Stimulated activated CD8-positive, alpha-beta memory T cell treated with anti-CD3 and anti-CD28 coated beads, Interleukin-4, amount 100 ng/mL, for 1 hour (primary cell): ENCODE results near the gene GADD45B.

Experiments used
- DNase-seq, 2 donors: peaks; one replicate each; pipeline ENCODE4 v3.0.0-alpha.2; 2020; ENCODE audit warnings: low read depth in 2 of 2, low spot score in 1 of 2

GADD45B gene, protein sequence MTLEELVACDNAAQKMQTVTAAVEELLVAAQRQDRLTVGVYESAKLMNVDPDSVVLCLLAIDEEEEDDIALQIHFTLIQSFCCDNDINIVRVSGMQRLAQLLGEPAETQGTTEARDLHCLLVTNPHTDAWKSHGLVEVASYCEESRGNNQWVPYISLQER

GRCh38 chr19:2475702-2476450 lies at the start of gene GADD45B:
GADD45B (plus strand) TSS chr19:2476127; CDS start chr19:2476359, 232 bp downstream.
- peak; percentile 95 to 96 for DNase-seq

GRCh38 chr19:2426611-2427428 lies 49.1 kb upstream of the GADD45B start:
- no peak for DNase-seq

DNA sequence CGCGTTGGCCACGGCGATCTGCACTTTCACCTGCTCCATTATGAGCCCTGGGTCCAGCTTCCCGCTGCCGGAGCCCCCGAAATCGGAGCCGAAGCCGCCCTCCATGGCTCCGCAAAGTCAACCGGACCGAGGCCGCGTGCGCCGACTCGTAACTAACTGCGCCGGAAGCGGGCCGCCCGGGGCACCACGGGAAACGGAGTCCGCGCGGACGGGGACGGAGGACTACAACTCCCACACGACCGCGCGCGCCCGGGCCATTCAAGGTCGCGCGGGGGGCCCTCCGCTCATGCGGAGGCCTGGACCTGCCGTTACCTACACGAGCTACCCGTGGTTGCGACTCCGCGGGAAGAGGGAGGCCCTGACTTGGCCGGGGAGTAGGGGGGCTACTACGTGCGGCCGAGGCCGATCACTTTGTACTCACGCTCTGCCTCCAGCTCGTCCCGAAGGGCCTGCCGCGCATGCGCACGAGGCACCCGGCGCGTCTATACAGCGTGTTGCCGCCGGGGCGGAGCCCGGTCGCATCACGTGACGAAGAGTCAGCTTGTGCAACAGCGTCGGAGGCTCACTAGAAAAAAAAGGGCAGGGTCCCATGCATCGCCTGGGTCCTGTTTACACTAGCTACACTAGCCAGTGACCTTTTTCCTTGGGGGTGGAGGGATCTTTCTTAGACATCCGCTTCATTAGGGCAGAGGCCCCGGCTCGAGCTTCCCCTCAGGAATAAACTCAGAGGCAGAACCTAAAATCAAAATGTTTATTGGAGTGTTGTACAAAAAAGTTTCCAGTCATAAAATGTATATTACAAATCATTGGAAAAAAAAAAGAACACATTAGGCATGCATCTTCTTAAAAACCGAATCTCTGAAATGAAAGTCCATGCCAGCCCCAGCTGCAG lies 48.3 kb upstream of the GADD45B start, which contains the start of gene TIMM13:
TSS of gene TIMM13 (minus strand) at position 158 of the 892 bp plus-strand sequence. CDS start at position 105, 53 bp downstream.
- DNase-seq = peak; percentile 92 to 95

- DNase-seq = no peak
These were observed 47.6 kb upstream of the GADD45B start for GRCh38 chr19:2428321-2428690.

- no peak for DNase-seq
These were observed 46.9 kb upstream of the GADD45B start for GRCh38 chr19:2428756-2429711.

DNA sequence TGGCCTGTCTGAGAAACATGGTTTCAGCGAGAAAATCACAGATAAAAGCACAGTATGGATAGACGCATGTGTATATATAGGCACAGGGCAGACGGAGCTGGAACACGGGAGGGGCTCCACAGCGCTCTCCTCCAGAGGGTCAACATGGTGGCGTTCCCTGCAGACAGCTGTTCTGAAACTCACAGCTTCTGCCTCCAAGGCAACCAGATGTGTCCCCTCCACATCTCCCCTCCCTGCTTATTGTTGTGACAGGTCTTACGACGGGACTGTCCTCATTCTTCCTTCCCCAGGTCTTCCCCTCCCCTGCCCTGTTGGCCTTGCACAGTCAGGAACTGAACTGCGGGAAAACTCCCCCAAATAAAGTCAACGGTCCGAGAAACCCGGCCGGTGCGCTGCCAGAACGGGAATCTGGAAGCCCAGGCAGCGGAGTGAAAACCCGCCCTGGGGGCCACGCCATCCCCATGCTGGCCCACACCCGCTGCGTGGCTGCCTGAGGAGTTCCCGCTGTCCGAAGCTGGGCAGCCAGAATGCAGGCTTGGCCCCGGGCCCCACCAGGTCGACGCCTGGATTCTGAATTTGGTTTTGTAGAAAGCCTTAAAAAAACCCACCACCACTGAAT lies 45.9 kb upstream of the GADD45B start:
- DNase-seq = no peak

- no peak for DNase-seq
These were observed 44.4 kb upstream of the GADD45B start for GRCh38 chr19:2431318-2432055.

GRCh38 chr19:2432131-2432848 lies 43.6 kb upstream of the GADD45B start:
- DNase-seq = no peak

- no peak for DNase-seq
These were observed 42.1 kb upstream of the GADD45B start for GRCh38 chr19:2433854-2434253.

GRCh38 chr19:2434267-2434666 lies 41.7 kb upstream of the GADD45B start:
- DNase-seq = no peak

DNA sequence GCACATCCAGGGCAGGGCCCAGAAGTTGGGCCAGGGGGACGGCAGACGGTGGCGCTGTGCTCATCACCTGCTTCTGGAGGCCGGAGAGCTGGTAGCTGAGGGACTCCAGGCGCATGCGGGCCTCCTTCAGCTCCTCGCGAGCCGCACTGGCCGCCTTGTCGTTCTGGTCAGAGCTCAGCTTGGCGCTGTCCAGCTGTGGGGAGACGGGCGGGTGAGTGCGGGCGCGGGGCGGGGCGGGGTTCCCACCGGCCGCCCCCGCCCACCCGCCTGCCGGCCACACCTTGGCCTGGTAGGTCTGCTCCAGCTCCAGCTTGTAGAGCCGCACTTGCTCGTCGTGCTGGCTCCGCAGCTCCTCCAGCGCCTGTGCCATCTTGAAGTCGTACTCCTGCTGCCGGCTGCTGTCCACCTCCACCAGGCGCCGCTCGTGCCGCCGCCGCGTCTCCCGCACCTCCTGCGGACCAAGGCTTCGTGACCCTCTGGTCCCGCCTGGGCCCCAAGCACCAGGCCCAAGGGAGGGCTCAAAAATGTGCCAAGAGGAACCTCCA lies 41.1 kb upstream of the GADD45B start:
- DNase-seq = no peak

DNA sequence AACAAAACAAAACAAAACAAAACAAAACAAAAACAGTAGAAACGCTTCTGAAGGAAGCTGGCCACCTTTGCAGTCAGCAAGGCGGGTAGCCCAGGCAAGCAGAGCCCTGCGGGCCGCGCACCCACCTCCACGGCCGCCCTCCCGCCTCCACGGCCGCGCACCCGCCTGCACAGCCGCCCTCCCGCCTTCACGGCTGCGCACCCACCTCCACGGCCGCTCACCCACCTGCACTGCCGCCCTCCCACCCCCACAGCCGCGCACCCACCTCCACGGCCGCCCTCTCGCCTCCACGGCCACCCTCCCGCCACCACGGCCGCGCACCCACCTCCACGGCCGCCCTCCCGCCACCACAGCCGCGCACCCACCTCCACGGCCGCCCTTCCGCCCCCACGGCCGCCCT lies 39.5 kb upstream of the GADD45B start:
- DNase-seq = no peak

DNA sequence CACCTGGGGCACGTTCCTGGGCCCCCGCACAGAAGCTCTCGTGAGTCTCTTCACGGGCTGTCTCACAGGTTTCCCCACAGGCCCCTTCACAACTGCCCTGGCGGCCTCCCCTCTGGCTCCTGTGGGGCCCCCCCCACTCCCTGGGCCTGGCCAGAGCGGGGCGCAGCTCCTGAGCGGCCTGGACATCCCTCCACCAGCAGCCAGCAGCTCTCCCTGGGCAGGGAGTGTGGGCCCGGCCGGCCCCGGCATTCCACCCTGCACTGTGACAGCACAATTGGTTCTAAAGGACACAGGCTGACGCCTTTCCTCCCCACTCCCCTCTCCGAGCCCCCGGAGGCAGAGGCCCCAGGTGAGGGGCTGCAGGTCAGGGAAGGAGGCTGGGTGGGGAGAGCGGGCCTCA lies 39.0 kb upstream of the GADD45B start:
- no peak for DNase-seq

DNA sequence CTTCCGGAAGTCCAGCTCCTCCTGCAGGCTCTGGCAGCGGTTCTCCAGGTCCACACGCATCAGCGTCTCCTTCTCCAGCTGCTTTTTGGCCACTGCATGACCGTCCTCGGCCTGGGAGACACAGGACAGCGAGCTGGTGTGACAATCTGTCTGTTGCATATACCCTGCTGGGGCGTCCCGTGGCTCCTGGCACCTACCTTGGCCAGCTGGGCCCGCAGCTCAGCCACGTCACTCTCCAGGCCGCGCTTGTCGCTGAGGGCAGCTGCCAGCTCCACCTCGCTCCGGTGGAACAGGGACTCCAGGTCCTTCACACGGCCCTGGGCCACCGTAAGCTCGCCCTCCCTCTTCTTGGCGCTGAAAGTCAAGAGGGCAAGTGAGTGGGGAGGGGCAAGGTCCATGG lies 37.7 kb upstream of the GADD45B start:
- no peak for DNase-seq

GRCh38 chr19:2440515-2440914 lies 35.4 kb upstream of the GADD45B start:
- DNase-seq = no peak

- no peak for DNase-seq
These were observed 34.7 kb upstream of the GADD45B start for GRCh38 chr19:2441096-2441752.

- no peak for DNase-seq
These were observed 32.7 kb upstream of the GADD45B start for GRCh38 chr19:2443116-2443784.
